NCI-H748 treated with DMSO at 0.1 percent for 48 hours (cell line): Measurements from ENCODE around the gene GPS1.
A peak's percentile ranks its signal among the peaks of the same experiment; 100 is the strongest.

ENCODE experiments used
- DNase-seq: peaks from one replicate; lab custom pipeline; 2025; lab: John Stamatoyannopoulos, UW

Gene GPS1

DNA sequence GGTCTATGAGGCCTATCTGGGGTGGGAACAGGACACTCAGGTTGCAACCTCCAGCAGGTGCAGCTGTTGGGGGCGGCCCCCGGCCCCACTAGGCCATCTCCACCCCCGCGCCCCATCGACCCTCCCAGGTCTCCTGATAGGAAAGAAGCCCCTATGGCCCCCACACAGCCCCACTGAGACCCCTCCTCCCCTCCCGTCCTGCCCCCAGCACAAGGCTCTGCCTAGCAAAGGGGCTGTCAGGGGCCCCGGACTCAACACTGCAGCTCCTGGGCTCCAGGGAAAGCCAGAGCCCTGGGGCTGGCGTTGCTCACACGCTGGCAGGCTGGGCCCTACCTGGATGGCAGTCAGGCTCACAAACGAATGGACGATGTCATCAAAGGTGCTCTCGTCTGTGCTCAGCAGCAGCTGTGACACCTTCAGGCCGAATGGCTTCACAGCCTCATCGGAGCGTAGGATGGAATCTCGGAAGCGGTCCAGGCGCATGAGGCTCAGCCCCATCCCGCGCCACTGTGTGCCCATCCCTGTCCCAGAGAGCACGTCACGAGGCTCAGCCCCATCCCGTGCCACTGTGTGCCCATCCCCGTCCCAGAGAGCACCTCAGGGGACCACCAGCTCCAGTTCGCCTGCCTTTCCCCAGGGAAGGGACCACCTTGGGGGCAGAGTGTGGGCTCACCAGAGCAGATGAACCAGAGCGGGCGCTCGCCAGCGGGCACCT is 39.0 kb downstream of the GPS1 start:
- no peak for DNase-seq

DNA sequence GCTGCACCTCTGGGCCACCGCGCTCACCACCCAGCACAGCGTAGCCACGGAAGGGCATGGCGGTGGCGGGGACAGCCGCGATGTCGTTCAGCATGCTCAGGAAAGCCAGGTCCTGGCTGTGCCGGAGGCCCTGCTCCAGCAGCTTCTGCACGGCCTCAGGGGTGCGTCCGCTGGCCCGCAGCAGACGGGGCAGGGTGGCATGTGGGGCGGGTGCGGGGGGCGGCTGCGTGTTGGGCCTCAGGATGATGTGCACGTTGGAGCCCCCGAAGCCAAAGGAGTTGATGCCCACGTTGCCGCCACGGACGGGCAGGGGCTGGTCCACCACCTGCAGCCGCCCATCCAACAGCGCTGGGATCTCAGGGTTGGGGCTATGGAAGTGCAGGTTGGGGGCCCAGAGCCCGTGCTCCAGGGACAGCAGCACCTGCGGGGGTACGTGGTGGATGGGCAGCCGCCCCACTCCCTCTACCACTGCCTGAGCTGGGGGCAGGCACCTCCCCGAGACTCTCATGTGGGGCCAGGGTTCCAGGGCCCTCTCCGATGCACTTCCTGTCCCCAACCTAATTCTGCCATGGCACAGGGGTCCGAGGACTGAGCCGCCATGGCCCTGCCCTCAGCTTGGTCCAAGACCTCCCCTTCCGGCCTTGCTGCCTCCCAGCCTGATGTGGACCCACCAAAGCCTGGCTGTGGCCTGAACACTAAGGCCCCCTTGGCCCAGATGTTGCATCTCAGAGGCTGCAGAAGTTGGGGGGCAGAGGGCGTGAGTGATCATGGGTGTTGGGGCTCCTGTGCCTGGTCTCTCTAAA is 39.8 kb downstream of the GPS1 start:
- no peak for DNase-seq

DNA sequence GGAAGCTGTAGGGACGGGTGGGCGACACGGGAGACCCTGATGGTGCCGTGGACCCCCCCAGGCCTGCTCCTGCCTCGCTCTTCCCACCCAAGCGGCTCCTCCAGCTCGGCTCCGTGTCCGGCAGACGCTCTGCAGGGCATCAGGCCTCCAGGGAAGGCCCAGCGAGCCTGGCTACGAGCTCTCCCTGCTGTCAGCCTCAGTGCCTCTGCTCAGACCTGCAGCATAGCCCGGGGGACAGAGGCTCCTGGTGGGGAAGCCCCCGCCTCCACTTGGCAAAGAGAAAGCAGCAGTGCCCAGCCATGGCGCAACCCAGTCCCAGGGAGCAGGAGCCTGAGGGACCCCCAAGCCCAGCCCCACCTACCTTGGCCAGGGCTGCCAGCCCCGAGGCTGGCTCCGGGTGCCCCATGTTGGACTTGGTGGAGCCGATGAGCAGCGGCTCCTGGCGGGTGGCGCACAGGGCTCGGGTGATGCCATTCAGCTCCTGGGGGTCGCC is 40.4 kb downstream of the GPS1 start:
- no peak for DNase-seq

DNA sequence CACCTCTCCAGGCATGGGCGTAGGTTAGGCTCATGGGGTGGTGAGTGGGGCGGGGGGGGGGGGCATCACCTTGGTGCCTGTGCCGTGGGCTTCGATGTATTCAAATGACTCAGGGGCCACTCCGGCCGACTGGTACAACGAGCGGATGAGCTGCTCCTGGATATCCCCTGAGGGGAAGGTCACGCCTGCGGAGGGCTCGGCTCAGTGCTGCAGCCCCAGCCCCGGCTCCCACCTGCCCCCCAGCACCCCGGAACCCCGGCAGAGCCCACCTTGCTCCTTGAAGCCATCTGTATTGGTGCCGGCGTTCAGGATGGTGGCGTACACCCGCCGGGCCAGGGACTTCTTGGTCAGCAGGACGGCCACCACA is 40.9 kb downstream of the GPS1 start:
- no peak for DNase-seq

DNA sequence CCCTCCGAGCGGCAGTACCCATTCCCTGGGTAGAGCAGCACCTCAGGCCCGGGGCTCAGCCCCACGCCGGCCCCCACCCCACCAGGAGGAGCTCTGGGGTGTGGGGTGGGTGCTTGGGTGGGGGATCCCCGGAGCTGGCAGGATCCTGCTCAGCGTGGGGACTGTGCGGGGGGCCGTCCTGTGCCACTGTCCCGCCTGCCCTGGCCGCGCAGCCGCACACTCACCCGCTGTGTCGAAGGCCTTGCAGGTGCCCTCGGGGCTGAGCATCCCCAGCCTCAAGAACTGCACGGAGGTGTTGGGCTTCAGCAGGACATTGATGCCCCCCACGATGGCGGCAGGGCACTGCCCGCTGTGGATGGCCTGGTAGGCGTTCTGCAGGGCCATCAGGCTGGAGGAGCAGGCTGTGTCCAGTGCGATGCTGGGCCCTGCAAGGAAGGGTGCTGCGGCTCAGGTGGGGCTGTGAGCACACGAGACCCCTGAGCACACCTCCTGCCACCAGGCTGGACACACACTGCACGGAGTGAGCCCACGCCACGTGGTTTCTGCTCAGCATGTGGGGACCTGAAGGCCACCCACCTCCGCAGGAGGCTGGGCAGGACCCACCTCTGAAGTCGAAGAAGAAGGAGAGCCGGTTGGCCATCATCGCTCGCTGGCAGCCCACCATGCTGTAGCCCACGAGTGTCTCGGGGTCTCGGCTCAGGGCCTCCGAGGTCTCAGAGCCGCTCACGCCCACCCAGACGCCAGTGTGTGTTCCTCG is 41.5 kb downstream of the GPS1 start:
- no peak for DNase-seq

DNA sequence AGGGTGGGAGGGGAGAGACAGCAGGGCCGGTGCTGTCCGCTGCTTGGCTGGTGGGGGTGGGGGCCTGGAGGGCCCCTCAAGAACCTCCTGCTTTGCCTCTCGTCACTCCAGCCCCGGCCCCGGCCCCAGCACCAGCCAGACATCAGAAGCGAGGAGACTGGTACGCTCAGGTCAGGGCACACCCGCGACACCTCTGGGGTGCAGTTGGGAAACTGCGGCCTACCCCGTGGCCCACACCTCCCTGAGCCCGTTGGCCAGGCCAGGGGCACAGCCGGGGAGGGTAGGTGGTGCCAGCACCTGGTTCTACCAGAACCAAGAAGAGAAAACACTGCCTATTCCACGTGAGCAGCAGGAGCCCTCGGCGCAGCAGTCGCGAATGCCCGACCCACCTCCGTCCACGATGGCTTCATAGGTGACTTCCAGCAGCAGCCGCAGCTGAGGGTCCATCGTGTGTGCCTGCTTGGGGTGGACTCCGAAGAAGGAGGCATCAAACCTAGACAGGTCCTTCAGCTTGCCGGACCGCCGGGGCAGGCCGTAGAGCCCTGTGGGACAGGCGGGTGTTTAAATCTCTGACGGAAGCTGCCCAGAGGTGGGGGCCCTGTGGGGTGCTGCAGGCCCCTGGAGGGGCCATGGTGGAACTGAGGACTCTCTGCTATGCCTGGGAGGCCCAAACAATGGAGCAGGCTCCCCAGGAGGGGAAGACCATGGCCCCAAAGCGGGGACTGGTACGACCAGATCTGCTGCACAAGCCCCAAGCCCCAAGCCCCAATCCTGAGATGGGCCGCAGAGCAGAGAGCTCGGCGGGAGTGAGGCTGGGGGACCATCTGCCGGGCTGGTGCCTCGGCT is 43.5 kb downstream of the GPS1 start:
- no peak for DNase-seq

DNA sequence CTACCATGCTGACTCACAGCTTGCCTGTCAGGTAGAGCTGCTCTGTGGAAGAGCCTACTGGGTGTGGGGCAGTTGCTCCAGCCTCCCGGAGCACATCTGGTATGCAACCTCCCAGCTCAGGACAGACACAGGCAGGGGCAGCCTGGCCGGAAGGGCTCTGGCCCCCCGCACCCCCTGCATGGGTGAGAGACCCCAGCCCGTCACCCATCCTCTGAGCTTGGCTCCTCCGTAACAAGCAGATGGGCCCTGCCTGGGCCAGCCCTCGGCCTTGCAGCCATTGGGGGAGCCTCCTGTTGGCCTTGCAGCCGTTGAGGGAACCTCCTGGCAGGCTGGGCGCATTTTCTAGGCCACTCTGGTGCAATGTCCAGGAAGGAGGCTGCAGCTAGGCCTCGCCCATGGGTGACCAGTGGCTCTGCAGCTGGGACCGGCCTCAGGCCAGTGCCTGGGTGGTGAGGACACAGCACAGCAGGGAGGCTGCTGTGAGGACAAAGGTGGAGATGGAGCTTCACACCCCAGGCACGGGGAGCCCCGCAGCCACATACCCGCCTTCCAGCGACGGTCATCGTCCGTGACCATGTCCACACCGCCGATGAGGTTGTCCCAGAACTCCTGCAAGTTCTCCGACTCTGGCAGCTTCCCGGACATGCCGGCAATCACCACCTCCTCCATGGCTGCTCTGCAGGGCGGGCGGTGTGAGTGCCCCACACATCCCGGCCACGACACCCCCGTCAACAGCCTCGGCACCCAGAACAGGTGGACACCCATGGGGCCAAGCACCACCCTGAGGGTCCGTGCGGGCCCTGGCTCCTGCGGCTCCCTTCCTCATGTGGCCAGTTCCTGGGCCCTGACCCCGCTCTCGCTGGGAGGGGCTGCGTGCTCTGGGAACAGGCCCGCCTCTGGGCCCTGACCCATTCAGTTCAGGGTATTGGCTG is 44.3 kb downstream of the GPS1 start:
- no peak for DNase-seq

DNA sequence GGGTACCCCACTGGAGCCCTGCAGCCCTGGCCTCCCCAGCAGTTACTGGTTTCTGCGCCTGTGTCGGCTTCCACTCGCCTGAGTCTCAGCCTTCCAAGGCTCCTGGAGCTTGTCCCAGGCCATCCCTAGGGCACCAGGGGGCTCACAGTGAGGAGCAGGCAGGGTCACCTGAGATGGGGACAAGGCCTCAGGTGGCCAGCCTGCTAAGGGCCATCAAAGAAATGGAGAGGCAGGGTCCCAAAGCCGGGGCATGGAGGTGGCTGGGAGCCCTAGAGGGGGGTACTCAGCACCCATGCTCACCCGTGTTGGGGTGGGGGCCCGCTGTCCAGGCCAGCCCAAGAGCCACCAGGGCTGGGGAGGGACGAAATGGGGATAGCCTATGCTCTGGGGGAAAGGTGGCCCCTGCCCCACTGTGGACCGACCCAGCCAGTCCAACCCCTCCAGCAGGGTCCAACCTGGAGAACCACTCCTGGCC is 45.0 kb downstream of the GPS1 start:
- DNase-seq = no peak

DNA sequence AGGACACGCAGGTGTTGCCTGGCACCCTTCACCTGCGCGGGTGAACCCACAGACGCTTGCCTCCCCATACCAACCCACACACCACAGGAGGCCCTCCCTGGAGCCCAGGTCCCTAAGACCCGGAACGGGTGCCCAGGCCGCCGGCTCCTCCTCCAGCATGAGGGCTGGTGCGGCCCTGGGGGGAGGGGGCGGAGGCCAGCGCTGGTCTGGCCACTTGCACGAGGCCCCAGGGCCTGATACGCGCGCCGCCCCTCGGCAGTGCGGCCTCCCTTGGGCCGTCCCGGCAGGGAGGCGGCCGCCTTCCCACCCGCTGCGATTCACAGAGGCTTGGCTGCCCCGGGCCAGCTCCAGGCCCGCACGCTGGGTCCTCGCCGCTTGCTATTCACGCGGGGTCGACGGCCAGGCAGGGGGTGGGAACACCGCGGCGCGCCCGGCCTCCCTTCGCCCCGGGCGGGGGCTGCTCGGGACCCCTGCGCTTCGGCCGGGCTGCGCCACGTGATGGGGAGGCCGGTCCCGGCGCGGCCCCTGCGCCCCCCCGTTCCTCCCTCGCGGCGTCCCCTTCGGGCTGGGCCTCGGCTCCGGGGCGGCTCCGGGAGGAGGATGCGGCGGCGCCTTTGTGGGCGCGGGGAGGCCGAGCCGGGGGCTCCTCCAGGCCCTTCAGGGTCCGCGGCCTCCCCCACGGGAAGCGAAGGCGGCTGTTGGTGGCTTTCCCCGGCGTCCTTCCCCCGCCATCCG is 45.7 kb downstream of the GPS1 start:
- no peak for DNase-seq

DNA sequence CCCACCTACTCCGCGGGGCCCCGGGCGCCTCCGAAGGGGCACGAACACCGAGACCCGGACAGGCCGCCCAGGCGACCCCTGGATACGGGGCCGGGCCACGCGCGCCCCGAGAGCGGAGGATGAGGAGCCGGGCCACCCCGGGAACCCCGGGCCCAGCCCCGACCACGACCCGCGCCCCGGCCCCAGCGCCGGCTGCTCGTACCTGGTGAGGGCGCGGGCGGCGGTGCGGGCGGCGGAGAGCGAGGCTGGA is 46.1 kb downstream of the GPS1 start:
- no peak for DNase-seq

DNA sequence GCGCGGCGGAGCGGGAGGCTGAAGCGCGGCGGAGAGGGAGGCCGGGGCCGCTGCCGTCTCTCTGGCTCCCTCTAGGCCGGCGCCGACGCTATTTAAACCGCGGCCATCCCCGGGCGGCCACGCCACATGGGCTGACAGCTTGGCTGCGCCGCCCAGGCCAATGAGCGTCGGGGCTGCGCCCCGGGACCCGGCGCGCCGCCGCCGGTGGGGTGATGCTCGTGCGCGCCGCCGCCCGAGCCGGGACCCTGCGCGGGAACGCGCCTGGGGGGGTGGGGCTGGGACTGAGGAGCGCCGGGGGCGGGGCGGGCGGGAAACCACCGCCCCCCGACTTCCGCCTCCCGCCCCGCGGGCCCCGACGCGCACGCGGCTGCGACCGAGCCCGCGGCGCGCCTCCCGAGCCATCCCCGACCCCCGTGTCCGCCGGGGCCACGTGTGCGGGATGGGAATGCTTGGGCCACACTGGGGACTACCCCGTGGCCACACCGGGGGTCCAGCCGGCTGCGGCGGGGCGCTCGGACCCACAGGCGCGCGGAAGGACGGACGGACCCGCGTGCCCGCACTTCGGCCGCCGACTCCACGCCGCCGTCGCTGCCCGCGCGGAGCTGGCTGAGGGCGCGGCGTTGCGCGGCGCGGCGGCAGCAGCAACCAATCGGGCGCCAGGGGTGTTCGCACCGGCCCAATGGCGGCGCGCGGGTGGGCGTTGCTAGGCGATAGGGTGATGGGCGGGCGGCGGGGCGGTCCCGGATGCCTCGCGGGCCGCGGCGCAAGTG is 46.7 kb downstream of the GPS1 start, which contains the start of gene FASN:
FASN (minus strand) TSS at position 68 of the 770 bp plus-strand sequence. CDS start 1,791 bp downstream, outside the sequence.
- peak; percentile 70 for DNase-seq

DNA sequence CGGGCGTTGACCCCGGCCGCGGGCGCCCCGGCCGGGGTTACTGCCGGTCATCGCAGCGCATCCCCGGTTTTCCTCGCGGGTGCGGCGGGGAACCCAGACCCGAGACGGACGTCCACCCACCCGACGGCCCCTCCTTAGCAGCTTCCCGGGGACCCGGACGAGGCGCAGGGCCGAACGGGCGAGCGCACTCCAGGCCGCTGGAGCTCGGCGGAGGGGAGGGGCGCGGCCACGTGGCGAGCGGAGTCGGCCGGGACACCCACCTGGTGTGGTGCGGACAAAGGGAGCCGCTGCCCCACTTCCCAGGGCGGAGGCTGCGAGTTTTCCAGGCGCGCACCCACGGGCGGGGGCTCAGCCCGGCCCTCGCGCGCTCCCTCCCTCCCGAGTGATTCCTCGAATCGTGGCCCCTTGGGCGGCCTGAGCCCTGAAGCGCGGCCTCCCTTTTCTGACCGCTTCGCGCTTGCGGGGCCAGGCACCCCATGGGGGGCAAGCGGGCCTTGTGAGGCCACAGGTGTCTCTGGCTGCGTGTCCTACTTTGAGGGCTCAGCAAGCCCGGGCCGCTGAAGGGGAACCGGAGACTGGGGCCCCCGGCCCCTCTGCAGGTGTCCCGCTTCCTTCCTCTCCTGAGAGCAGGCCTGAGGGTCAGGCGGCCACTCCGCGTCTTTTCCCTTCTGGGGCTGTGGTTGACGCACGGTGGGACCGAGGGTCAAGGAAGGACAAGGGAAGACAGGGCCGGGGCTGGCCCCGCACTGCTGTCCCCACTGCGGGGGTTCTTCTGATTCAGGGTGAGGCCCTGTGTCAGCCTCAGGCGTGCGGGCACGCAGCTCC is 47.5 kb downstream of the GPS1 start:
- peak; percentile 37 for DNase-seq

DNA sequence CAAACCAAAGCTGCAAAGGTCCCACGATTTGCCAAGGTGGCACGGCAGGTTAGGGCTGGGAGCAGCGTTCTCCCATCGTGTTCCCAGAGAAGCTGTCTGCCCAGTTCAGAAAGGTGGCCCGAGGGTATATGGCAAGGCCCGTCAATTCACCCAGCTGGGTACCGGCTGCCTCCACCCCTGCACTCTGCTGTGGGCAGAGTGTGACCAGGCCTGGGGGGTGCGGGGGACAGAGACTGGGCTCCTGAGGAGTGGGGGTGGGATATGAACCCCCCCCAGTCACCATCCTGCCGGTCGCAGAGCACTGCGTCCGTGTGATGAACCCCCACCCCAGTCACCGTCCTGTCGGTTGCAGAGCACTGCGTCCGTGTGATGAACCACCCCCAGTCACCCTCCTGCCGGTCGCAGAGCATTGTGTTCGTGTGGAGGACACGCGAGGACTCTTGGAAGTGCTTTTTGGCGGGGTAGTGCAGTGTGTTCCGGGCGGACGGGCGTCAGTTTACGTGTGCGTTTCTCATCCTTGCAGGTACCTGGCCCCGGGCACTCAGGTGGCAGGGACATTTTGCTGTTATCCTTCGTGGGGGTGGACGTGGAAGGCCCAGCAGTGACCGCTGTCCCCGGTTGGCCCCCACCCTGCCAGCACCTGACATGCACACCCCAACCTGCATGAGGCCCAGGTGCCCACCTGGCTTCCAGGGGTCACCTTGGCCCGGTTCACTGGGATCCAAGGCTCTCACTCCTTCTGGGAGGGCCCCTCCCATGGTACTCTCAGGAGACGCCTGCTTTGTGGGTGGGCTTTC is 49.0 kb downstream of the GPS1 start:
- DNase-seq = no peak

DNA sequence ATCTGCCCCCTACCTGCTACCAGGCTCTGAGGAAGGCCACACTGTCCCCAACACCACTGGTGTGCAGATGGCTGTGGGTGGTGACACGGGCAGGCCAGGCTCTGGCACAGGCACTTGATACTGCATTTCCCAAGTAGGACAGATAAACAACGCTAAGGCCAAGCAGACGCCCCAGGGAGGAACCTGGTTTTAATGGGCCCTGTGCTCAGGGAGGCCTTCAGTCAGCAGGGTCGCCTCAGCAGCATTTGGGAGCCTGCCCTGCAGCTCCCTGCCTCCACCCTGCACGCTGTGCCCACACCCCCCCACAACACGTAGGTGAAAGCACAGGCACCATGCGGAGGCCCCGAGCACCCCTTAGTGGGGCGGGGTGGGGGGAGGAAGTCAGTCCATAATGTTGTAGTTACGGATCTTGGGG is 49.6 kb downstream of the GPS1 start:
- no peak for DNase-seq

DNA sequence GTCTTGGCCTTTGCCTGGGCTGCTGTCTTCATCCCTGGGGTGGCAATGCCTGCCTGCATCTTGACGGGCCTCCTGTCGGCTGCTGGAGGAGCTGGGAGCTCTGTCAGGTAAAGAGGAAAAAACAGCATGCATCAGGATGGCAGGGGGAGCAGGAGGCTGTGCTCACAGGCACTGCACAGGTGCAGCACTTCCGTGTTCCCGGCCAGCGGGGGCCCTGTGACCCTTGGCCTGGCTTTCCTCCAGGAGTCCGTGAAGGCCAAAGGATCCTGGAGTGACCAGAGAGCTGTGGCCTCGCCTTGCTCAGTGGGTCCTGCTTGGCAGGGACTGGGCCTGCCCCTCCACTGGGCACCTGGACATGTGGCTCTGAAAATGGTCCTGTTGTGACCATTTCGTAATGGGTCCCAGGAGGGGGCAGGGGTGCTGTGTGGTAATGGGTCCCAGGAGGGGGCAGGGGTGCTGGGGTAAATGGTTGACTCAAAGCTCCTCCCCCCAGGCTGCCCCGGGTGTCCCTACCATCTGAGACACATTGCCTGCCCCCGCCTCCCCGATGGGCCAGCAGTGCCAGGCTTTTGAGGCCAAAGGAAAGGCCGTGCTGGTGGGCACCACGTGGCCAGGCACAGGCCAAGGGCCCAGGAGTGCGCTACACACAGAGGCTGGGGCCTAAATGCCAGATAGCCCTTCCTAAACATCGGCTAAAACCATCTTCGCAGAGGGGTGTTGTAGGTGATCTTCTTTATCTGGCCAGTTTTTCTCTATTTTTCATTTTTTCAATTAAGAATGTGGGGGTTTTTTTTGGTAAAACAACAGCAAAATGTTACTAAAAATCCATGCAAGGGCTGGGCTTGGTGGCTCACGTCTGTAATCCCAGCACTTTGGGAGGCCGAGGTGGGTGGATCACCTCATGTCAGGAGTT is 50.3 kb downstream of the GPS1 start:
- no peak for DNase-seq
